Fibroblast of skin of left quadriceps (primary cell): ENCODE results near the gene FOXRED2.
"Not testable (repeated sequence)": the region's sequence is repeated elsewhere in the genome, so short reads cannot be mapped to it uniquely, and the experiment has no call there.

ENCODE experiments used
- DNase-seq, 2 experiments: peaks; one replicate each; pipeline ENCODE4 v3.0.0-alpha.2; 2013; ENCODE audit warnings: low read depth in 2 of 2

FOXRED2 gene

GRCh38 chr22:36506637-36507517 is at the start of gene FOXRED2:
FOXRED2 (minus strand) TSS chr22:36507040; CDS start chr22:36506422, 618 bp downstream.
- peak; percentile 63 to 65 for DNase-seq

- no peak for DNase-seq
Observed at GRCh38 chr22:36554098-36554497, 47.3 kb upstream of the FOXRED2 start.

GRCh38 chr22:36552289-36552688 is 45.4 kb upstream of the FOXRED2 start:
- no peak for DNase-seq

GRCh38 chr22:36550701-36551495 is 44.1 kb upstream of the FOXRED2 start:
- DNase-seq, result no peak

- no peak for DNase-seq
Observed at GRCh38 chr22:36549033-36549432, 42.2 kb upstream of the FOXRED2 start.

- no peak for DNase-seq
Observed at GRCh38 chr22:36548606-36549005, 41.8 kb upstream of the FOXRED2 start.

GRCh38 chr22:36546932-36547331 is 40.1 kb upstream of the FOXRED2 start:
- DNase-seq, result no peak

- DNase-seq, result peak in 1 of 2 experiments; percentile 32
Observed at GRCh38 chr22:36546092-36546804, 39.4 kb upstream of the FOXRED2 start.

GRCh38 chr22:36544107-36544620 is 37.3 kb upstream of the FOXRED2 start:
- no peak for DNase-seq

GRCh38 chr22:36541831-36542411 is 35.1 kb upstream of the FOXRED2 start:
- peak; percentile 87 to 89 for DNase-seq

- no peak for DNase-seq
Observed at GRCh38 chr22:36540867-36541642, 34.2 kb upstream of the FOXRED2 start.

GRCh38 chr22:36538529-36538928 is 31.7 kb upstream of the FOXRED2 start:
- DNase-seq, result no peak

- no peak for DNase-seq
Observed at GRCh38 chr22:36536717-36537116, 29.9 kb upstream of the FOXRED2 start.

GRCh38 chr22:36533320-36533719 is 26.5 kb upstream of the FOXRED2 start:
- not testable (repeated sequence) for DNase-seq

- DNase-seq, result no peak
Observed at GRCh38 chr22:36532466-36532865, 25.6 kb upstream of the FOXRED2 start.

- DNase-seq, result peak; percentile 99 to 100
Observed at GRCh38 chr22:36528795-36529751, 22.2 kb upstream of the FOXRED2 start, which contains the start of gene EIF3D. EIF3D (minus strand) TSS chr22:36529166; CDS start chr22:36526121, 3,045 bp downstream.

GRCh38 chr22:36528341-36528740 is 21.5 kb upstream of the FOXRED2 start:
- DNase-seq, result no peak

- DNase-seq, result no peak
Observed at GRCh38 chr22:36522662-36523061, 15.8 kb upstream of the FOXRED2 start.

- DNase-seq, result no peak
Observed at GRCh38 chr22:36520423-36520822, 13.6 kb upstream of the FOXRED2 start.
